HepG2 (cell line): ENCODE results near the gene ASTN1. TPM values are rescaled to one million over a fixed set of nuclear protein-coding genes. Genes with fewer than 3 reads are reported as not detected.
A peak's percentile ranks its signal among the peaks of the same experiment; 100 is the strongest.

ENCODE experiments used
- CAMTA2 ChIP-seq: sonication (generic); formaldehyde crosslinking; IDR thresholded peaks from 2 replicates; pipeline ENCODE4 v1.4.0; 2020; ENCODE audit warnings: mild to moderate bottlenecking, missing genetic modification reagents, borderline replicate concordance
- CTCF ChIP-seq: sonication (generic); formaldehyde crosslinking; IDR thresholded peaks from 2 replicates; pipeline ENCODE4 v1.5.0; 2020; ENCODE audit warnings: mild to moderate bottlenecking, missing genetic modification reagents, moderate library complexity
- FOSL2 ChIP-seq: sonication (generic); formaldehyde crosslinking; IDR thresholded peaks from 2 replicates; pipeline ENCODE4 v1.4.0; 2020; ENCODE audit warnings: missing genetic modification reagents
- GATA4 ChIP-seq: sonication (generic); IDR thresholded peaks from 2 replicates; pipeline ENCODE4 v1.6.1; 2016; ENCODE audit warnings: antibody characterized with exemption, low read depth, borderline replicate concordance
- KLF9 ChIP-seq: IDR thresholded peaks from 2 replicates; pipeline ENCODE4 v1.6.1; 2016; ENCODE audit warnings: low read depth
- MIER2 ChIP-seq: IDR thresholded peaks from 2 replicates; pipeline ENCODE4 v1.6.1; 2016; ENCODE audit warnings: missing biosample characterization, missing genetic modification reagents
- MXI1 ChIP-seq: IDR thresholded peaks from 3 replicates; pipeline ENCODE4 v1.6.1; 2012; ENCODE audit warnings: low read depth, low read length, inconsistent platforms, borderline replicate concordance
- NR1H2 ChIP-seq: sonication (generic); formaldehyde crosslinking; IDR thresholded peaks from 2 replicates; pipeline ENCODE4 v1.8.1; 2022; ENCODE audit warnings: low read depth, missing genetic modification reagents, borderline replicate concordance
- NR2F6 ChIP-seq, 2 experiments: IDR thresholded peaks; 2 replicates each; pipeline ENCODE4 v1.6.1; 2016; ENCODE audit warnings: antibody characterized with exemption in 1 of 2, mild to moderate bottlenecking in 1 of 2
- PRPF4 ChIP-seq: fragments of 200-400 bp; formaldehyde crosslinking; IDR thresholded peaks from 2 replicates; pipeline ENCODE4 v1.6.1; 2016; ENCODE audit warnings: low read length, low read depth; ENCODE audit not compliant: poor library complexity, severe bottlenecking
- RXRB ChIP-seq: IDR thresholded peaks from 2 replicates; pipeline ENCODE4 v1.6.1; 2016; ENCODE audit warnings: borderline replicate concordance, missing genetic modification reagents, missing compliant biosample characterization
- SMC3 ChIP-seq: IDR thresholded peaks from 2 replicates; pipeline ENCODE4 v1.6.1; 2011; ENCODE audit warnings: low read length, improper control_type of control experiment
- YEATS2 ChIP-seq: sonication (generic); formaldehyde crosslinking; IDR thresholded peaks from 2 replicates; pipeline ENCODE4 v1.4.0; 2020; ENCODE audit warnings: missing genetic modification reagents, borderline replicate concordance
- ZMAT3 ChIP-seq: sonication (generic); formaldehyde crosslinking; conservative IDR thresholded peaks from 2 replicates; pipeline ENCODE4 v1.7.0; 2021; ENCODE audit warnings: missing genetic modification reagents
- ZNF124 ChIP-seq: sonication (generic); formaldehyde crosslinking; IDR thresholded peaks from 2 replicates; pipeline ENCODE4 v1.4.0; 2020; ENCODE audit warnings: missing genetic modification reagents
- ZNF496 ChIP-seq: sonication (generic); formaldehyde crosslinking; IDR thresholded peaks from 2 replicates; pipeline ENCODE4 v1.8.1; 2023; ENCODE audit warnings: mild to moderate bottlenecking, moderate library complexity, missing genetic modification reagents; ENCODE audit not compliant: insufficient replicate concordance
- ZNF558 ChIP-seq: sonication (generic); formaldehyde crosslinking; IDR thresholded peaks from 2 replicates; pipeline ENCODE4 v1.9.0; 2022; ENCODE audit warnings: mild to moderate bottlenecking, missing genetic modification reagents, borderline replicate concordance
- ZNF772 ChIP-seq: sonication (generic); formaldehyde crosslinking; IDR thresholded peaks from 2 replicates; pipeline ENCODE4 v1.5.0; 2020; ENCODE audit warnings: mild to moderate bottlenecking, missing genetic modification reagents
- ZNF891 ChIP-seq: sonication (generic); formaldehyde crosslinking; IDR thresholded peaks from 2 replicates; pipeline ENCODE4 v1.5.0; 2020; ENCODE audit warnings: mild to moderate bottlenecking, missing genetic modification reagents
- ZSCAN21 ChIP-seq: sonication (generic); formaldehyde crosslinking; IDR thresholded peaks from 2 replicates; pipeline ENCODE4 v1.8.0; 2022; ENCODE audit warnings: mild to moderate bottlenecking, missing genetic modification reagents, moderate library complexity, borderline replicate concordance
- ZSCAN31 ChIP-seq: sonication (generic); formaldehyde crosslinking; IDR thresholded peaks from 2 replicates; pipeline ENCODE4 v1.5.0; 2020; ENCODE audit warnings: low read depth, mild to moderate bottlenecking, missing genetic modification reagents
- polyA plus RNA-seq, 8 experiments: library from polyadenylated mRNA; depleted of rRNA in 3 of 8; stranded (reverse) in 7 of 8; unstranded in 1 of 8; fragments of >200 nt; fragmentation: Illumina TruSeq in 4 of 8; extraction: Trizol in 4 of 8; gene quantifications; 2 replicates each; pipeline versions ENCODE4 v1.2.1 to v1.2.3, GENCODE V29; 2011 to 2016; ENCODE audit warnings: low read depth in 4 of 8, missing spikeins in 1 of 8, mixed read lengths in 1 of 8; ENCODE audit not compliant: insufficient read depth in 1 of 8
- total RNA-seq, 5 experiments: library from RNA; depleted of rRNA; stranded (reverse); fragments of >200 nt; fragmentation: Illumina TruSeq; extraction: Trizol; gene quantifications; 2 replicates each; pipeline ENCODE4 v1.2.3, GENCODE V29; 2016; ENCODE audit warnings: low read depth in 1 of 5
- TF ChIP-seq, protein P1 (sequence below): sonication (generic); formaldehyde crosslinking; IDR thresholded peaks from 2 replicates; pipeline ENCODE4 v1.4.0; 2020; ENCODE audit warnings: missing genetic modification reagents
- TF ChIP-seq, protein P2 (sequence below): sonication (generic); formaldehyde crosslinking; IDR thresholded peaks from 2 replicates; pipeline ENCODE4 v1.5.1; 2020; ENCODE audit warnings: missing genetic modification reagents, mild to moderate bottlenecking, borderline replicate concordance
- TF ChIP-seq, protein P3 (sequence below): sonication (generic); formaldehyde crosslinking; IDR thresholded peaks from 2 replicates; pipeline ENCODE4 v1.8.0; 2022; ENCODE audit warnings: missing genetic modification reagents, low read depth, mild to moderate bottlenecking, borderline replicate concordance

The ASTN1 gene
- total and polyA plus RNA-seq, 2 of the 13 experiments (the other 11 are each of a cell fraction or from before 2014, with no cell fraction given), result not detected

DNA sequence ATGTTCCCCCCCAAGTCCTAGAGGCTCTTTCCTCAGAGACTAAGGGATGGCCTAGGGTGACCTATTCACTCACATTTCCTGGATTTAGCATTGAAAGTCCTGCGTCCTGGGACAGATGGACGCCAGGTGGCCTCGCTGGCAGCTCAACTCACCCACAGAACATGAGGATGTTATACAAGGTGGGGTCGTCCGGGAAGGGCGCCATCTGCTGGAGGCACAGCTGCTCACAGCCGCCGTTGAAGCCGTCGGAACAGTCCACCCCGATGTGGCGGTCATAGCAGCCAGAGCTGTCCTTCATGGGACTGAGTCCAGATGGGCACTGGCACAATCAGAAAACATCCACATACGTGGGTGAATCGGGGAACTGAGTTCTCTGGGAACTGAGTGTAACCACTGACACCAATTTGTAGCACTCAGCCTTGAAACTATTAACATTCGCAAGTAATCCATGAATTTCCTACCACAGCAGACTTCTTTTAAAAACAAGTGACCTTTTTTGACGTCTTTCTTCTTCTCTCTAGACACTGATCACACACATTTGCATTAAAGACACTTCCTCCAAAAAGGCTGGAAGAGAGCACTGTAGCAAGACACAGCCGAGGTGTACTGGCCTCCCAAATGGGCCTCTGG, 215.4 kb downstream of the ASTN1 start (continued):
- TF ChIP-seq NR1H2 (CRISPR knock-in tag) (no peak), ZNF496 (CRISPR knock-in tag) (no peak), MIER2 (CRISPR knock-in tag) (0 out of 2 replicates have a peak, but pooled peaks have one; percentile 30), NR2F6 (IDR thresholded peaks at IDR 0.05) (no peak), NR2F6 (CRISPR knock-in tag; IDR thresholded peaks at IDR 0.05) (peak; percentile 29; the same call in 1 of the 2 replicates), GATA4 (no peak), ZSCAN21 (no peak), ZSCAN31 (CRISPR knock-in tag) (peak; percentile 30; the same call in 1 of the 2 replicates), CTCF (CRISPR knock-in tag) (peak; percentile 84), ZNF772 (CRISPR knock-in tag) (0 out of 2 replicates have a peak, but pooled peaks have one; percentile 29), ZNF124 (0 out of 2 replicates have a peak, but pooled peaks have one; percentile 35), YEATS2 (no peak), CAMTA2 (no peak), KLF9 (CRISPR knock-in tag) (no peak), MXI1 (no peak), ZNF891 (CRISPR knock-in tag) (no peak), PRPF4 (no peak), SMC3 (peak; percentile 75), ZNF558 (CRISPR knock-in tag) (no peak), ZMAT3 (CRISPR knock-in tag) (no peak), FOSL2 (0 out of 2 replicates have a peak, but pooled peaks have one; percentile 33), RXRB (0 out of 2 replicates have a peak, but pooled peaks have one; percentile 35)
- TF ChIP-seq, protein P1, sequence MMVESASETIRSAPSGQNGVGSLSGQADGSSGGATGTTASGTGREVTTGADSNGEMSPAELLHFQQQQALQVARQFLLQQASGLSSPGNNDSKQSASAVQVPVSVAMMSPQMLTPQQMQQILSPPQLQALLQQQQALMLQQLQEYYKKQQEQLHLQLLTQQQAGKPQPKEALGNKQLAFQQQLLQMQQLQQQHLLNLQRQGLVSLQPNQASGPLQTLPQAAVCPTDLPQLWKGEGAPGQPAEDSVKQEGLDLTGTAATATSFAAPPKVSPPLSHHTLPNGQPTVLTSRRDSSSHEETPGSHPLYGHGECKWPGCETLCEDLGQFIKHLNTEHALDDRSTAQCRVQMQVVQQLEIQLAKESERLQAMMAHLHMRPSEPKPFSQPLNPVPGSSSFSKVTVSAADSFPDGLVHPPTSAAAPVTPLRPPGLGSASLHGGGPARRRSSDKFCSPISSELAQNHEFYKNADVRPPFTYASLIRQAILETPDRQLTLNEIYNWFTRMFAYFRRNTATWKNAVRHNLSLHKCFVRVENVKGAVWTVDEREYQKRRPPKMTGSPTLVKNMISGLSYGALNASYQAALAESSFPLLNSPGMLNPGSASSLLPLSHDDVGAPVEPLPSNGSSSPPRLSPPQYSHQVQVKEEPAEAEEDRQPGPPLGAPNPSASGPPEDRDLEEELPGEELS (CRISPR knock-in tag), result no peak
- TF ChIP-seq, protein P2, sequence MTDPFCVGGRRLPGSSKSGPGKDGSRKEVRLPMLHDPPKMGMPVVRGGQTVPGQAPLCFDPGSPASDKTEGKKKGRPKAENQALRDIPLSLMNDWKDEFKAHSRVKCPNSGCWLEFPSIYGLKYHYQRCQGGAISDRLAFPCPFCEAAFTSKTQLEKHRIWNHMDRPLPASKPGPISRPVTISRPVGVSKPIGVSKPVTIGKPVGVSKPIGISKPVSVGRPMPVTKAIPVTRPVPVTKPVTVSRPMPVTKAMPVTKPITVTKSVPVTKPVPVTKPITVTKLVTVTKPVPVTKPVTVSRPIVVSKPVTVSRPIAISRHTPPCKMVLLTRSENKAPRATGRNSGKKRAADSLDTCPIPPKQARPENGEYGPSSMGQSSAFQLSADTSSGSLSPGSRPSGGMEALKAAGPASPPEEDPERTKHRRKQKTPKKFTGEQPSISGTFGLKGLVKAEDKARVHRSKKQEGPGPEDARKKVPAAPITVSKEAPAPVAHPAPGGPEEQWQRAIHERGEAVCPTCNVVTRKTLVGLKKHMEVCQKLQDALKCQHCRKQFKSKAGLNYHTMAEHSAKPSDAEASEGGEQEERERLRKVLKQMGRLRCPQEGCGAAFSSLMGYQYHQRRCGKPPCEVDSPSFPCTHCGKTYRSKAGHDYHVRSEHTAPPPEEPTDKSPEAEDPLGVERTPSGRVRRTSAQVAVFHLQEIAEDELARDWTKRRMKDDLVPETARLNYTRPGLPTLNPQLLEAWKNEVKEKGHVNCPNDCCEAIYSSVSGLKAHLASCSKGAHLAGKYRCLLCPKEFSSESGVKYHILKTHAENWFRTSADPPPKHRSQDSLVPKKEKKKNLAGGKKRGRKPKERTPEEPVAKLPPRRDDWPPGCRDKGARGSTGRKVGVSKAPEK (CRISPR knock-in tag), result no peak
- TF ChIP-seq, protein P3, sequence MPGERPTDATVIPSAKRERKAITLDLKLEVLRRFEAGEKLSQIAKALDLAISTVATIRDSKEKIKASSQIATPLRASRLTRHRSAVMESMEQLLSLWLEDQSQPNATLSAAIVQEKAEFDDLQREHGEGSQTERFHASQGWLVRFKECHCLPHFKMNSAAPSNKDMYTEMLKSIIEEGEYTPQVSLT (CRISPR knock-in tag), result no peak
